Measurements from ENCODE around the gene C20orf173.
A peak's percentile ranks its signal among the peaks of the same experiment; 100 is the strongest.
"Not testable (repeated sequence)": the region's sequence is repeated elsewhere in the genome, so short reads cannot be mapped to it uniquely, and the experiment has no call there.

C20orf173 gene

GRCh38 chr20:35529552-35529951 lies at the start of gene C20orf173:
Gene C20orf173, minus strand, starts transcription at chr20:35529652. Its CDS starts 279 bp downstream, at chr20:35529373.
- no peak for DNase-seq

GRCh38 chr20:35579196-35579595 lies 49.7 kb upstream of the C20orf173 start:
- no peak for DNase-seq

GRCh38 chr20:35578469-35578868 lies 49.0 kb upstream of the C20orf173 start:
- DNase-seq = no peak

- no peak for DNase-seq
Observed at GRCh38 chr20:35576816-35577215, 47.4 kb upstream of the C20orf173 start.

- no peak for DNase-seq
Observed at GRCh38 chr20:35575958-35576357, 46.5 kb upstream of the C20orf173 start.

GRCh38 chr20:35572838-35573237 lies 43.4 kb upstream of the C20orf173 start:
- DNase-seq = no peak

- DNase-seq = no peak
Observed at GRCh38 chr20:35571555-35571954, 42.1 kb upstream of the C20orf173 start.

- peak; percentile 36 for DNase-seq
Observed at GRCh38 chr20:35568645-35569044, 39.2 kb upstream of the C20orf173 start.

GRCh38 chr20:35564905-35565304 lies 35.5 kb upstream of the C20orf173 start:
- no peak for DNase-seq

- DNase-seq = no peak
Observed at GRCh38 chr20:35563834-35564233, 34.4 kb upstream of the C20orf173 start.

GRCh38 chr20:35562541-35563110 lies 33.2 kb upstream of the C20orf173 start:
- no peak for DNase-seq

GRCh38 chr20:35561671-35562070 lies 32.2 kb upstream of the C20orf173 start:
- no peak for DNase-seq

GRCh38 chr20:35561268-35561667 lies 31.8 kb upstream of the C20orf173 start:
- DNase-seq = peak; percentile 67

GRCh38 chr20:35560541-35560940 lies 31.1 kb upstream of the C20orf173 start:
- DNase-seq = no peak

GRCh38 chr20:35560105-35560511 lies 30.7 kb upstream of the C20orf173 start:
- DNase-seq = no peak

GRCh38 chr20:35559042-35559693 lies 29.7 kb upstream of the C20orf173 start:
- DNase-seq = no peak

- DNase-seq = no peak
Observed at GRCh38 chr20:35558451-35558850, 29.0 kb upstream of the C20orf173 start.

- DNase-seq = no peak
Observed at GRCh38 chr20:35556871-35557270, 27.4 kb upstream of the C20orf173 start.

GRCh38 chr20:35555951-35556645 lies 26.6 kb upstream of the C20orf173 start:
- no peak for DNase-seq

GRCh38 chr20:35555461-35555860 lies 26.0 kb upstream of the C20orf173 start:
- DNase-seq = not testable (repeated sequence)

GRCh38 chr20:35552914-35553313 lies 23.5 kb upstream of the C20orf173 start:
- DNase-seq = no peak

- no peak for DNase-seq
Observed at GRCh38 chr20:35551503-35551902, 22.1 kb upstream of the C20orf173 start.

GRCh38 chr20:35547329-35547728 lies 17.9 kb upstream of the C20orf173 start:
- no peak for DNase-seq

GRCh38 chr20:35546127-35546526 lies 16.7 kb upstream of the C20orf173 start:
- no peak for DNase-seq

Measured in hematopoietic multipotent progenitor cell treated with erythropoietin and hydrocortisone succinate and interleukin-3 and kit ligand, for 6 days (in vitro differentiated cells).